ENCODE results near the gene LRRK2. TPM values are rescaled to one million over a fixed set of nuclear protein-coding genes. Genes with fewer than 3 reads are reported as not detected.

LRRK2 gene
- polyA plus RNA-seq, 12 donors = 3.6 to 10.5 (median 5.4) TPM; not detected in 1

DNA sequence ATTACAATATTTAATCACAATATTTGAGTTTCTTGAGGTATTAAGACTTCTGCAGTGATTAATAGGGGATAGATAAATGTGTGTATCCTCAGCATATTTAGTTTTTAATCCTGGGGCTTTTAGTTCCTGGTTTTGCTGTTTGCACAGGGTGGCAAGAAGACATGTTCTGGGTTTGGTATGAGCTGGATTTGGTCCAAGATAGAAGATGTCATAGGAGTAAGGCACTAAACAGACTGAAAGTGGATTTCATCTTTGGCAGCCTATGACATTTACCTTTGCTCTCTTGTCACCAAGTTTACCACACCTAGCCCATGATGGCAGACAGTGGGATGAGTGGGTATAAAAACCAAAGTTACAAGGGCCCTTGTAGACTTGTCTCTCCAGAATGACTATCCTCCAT is 168.2 kb downstream of the LRRK2 start:
- no peak for DNase-seq

DNA sequence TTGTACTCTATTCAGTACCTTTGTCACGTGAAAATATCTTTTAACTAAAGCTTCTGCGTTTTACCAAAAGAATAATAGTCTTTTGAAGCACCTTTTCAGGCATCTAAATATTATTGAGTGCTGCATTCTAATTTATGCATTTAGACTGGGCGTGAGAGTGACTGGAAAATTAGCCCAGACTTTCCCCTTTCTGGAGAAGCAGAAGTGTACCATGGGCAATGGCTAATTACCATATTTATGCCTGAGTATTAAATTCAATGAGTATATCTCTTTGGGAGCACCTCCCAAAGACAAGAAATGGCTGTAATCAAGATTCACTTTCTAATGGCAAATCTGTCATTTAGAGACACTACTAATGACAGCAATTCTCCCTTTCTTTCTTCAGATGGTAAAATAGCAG is 174.9 kb downstream of the LRRK2 start:
- DNase-seq = no peak

DNA sequence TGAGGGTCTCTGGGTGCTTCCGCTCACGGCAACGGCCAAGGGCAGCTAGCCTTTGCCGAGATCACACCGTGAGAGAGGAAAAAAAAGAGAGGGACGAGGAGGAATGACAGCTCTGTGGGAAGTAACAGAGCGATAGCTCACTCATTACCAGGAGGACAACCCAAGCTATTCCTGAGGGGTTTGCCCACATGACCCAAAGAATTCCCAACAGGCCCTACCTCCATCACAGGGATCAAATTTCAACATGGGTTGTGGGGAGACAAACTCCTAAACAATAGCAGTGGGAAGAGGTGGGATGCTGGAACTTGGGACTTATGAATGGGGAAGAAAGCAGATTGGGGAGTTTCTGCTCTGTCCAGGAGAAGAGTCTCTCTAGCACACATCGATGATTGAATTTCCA is 180.6 kb downstream of the LRRK2 start:
- DNase-seq = no peak

Other genes with a start within 250 kb of the LRRK2 start
- 1 to 10 TPM in 11 of 12 donors, not detected in 1; 3.6 to 7.6 (median 4.5) TPM for gene SLC2A13, start 118.9 kb upstream of the LRRK2 start, polyA plus RNA-seq (ENCODE audit: insufficient read length in 12 of 12)